Body of pancreas (tissue), 4 donors: Measurements from ENCODE around the gene PTPN7.

ENCODE experiments used
- CTCF ChIP-seq, 7 experiments: fragments of 450-650 bp in 4 of 7; fragments of 200-600 bp in 3 of 7; sonication (generic) in 3 of 7; IDR thresholded peaks; one replicate each; pipeline ENCODE4 v1.5.1; 2016 to 2019; ENCODE audit warnings: antibody characterized with exemption in 7 of 7
- POLR2A ChIP-seq, 3 donors: fragments of 450-650 bp; IDR thresholded peaks; one replicate each; pipeline ENCODE4 v1.6.1; 2016; ENCODE audit warnings: antibody characterized with exemption in 3 of 3, mild to moderate bottlenecking in 2 of 3

GRCh38 chr1:202146279-202146678, 14.1 kb downstream of the PTPN7 start:
- no peak for TF ChIP-seq CTCF (IDR thresholded peaks at IDR 0.05)
- no peak for TF ChIP-seq POLR2A (IDR thresholded peaks at IDR 0.05)
